ENCODE results near the gene PAOX. TPM values are rescaled to one million over a fixed set of nuclear protein-coding genes. Genes with fewer than 3 reads are reported as not detected.
"Not testable (repeated sequence)": the region's sequence is repeated elsewhere in the genome, so short reads cannot be mapped to it uniquely, and the experiment has no call there.

PAOX gene
- total and polyA plus RNA-seq, 2 donors (not counting 1 experiment from before 2014, with no cell fraction given) = 2.4 to 9.2 TPM

DNA sequence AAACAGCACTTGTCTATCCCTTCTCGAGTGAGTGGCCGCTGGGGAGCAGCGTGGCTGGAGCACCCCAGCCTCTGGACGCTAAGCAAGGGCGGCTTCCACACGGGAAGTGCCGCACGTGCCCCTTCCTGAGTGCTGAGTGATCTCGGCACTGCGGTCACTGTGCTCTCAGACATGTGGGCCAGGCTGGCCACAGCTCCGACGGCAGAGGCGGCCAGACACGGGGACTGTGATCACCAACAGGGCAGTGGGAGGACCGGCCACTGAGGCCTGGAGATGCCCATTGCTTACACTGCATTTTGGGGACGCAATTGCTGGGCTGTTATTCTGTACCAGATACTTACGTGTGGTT is 13.0 kb upstream of the PAOX start:
- Histone ChIP-seq H2AFZ (ENCODE audit: low read length) (no peak overlapping the region), H3K79me2 (ENCODE audit: control insufficient read depth, insufficient read depth, low read length) (no peaks in the 10 kb centered on the region), H3K4me1 (ENCODE audit: control insufficient read depth, extremely low read depth, insufficient read depth, low read length) (no peaks in the 10 kb centered on the region), H3K9me3 (ENCODE audit: control insufficient read depth, insufficient read depth, low read depth, low read length) (no peaks in the 10 kb centered on the region), H3K9ac (ENCODE audit: insufficient read depth, low read length) (no peak overlapping the region), H3K4me3 (replicated peaks in 1 of 4; ENCODE audit: control extremely low read depth in 1 of 4, insufficient read depth in 1 of 4, low read depth in 3 of 4, low read length in 4 of 4) (no peak overlapping the region), H4K20me1 (ENCODE audit: control insufficient read depth, extremely low read depth, insufficient read depth, low read length) (no peaks in the 10 kb centered on the region), H3K36me3 (ENCODE audit: control insufficient read depth, insufficient read depth, low read length) (peaks cover 28% of the 10 kb centered on the region), H3K27ac (ENCODE audit: insufficient read depth, low read length) (no peak overlapping the region), H3K27me3 (ENCODE audit: control insufficient read depth, insufficient read depth, low read length) (no peaks in the 10 kb centered on the region), H3K4me2 (ENCODE audit: extremely low read depth, insufficient read depth, low read length) (no peak overlapping the region)
- TF ChIP-seq CTCF (conservative IDR thresholded peaks at IDR 0.05 in 1 of 2, IDR thresholded peaks at IDR 0.05 in 1 of 2; ENCODE audit: low read depth in 1 of 2, low read length in 2 of 2) (no peak), EZH2 (IDR thresholded peaks at IDR 0.05; ENCODE audit: low read length, missing control alignments) (no peak)
- DNase-seq (ENCODE audit: low read depth in 2 of 2) = no peak

DNA sequence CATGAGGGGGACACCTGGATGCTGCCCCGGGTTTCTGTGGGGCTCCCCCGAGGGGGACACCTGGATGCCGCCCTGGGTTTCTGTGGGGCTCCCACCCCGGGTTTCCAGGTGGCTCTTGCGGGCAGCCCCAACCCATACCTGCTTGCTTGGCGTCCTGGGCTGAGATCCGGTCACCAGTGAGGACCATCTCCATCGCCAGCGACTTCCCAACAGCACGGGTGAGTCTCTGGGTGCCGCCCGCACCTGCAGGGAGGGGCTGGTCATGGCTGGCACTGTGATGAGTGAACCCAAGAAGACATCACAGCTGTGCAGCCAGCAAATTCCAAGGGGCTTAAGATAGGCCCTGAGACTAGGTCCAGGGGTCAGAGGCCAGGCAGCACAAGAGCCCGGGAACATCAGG is 12.3 kb upstream of the PAOX start:
- Histone ChIP-seq H3K36me3 (ENCODE audit: control insufficient read depth, insufficient read depth, low read length) (peaks cover 28% of the 10 kb centered on the region), H4K20me1 (ENCODE audit: control insufficient read depth, extremely low read depth, insufficient read depth, low read length) (no peaks in the 10 kb centered on the region), H3K4me1 (ENCODE audit: control insufficient read depth, extremely low read depth, insufficient read depth, low read length) (no peaks in the 10 kb centered on the region), H3K9ac (ENCODE audit: insufficient read depth, low read length) (no peak overlapping the region), H3K4me2 (ENCODE audit: extremely low read depth, insufficient read depth, low read length) (no peak overlapping the region), H3K79me2 (ENCODE audit: control insufficient read depth, insufficient read depth, low read length) (no peaks in the 10 kb centered on the region), H3K4me3 (replicated peaks in 1 of 4; ENCODE audit: control extremely low read depth in 1 of 4, insufficient read depth in 1 of 4, low read depth in 3 of 4, low read length in 4 of 4) (no peak overlapping the region), H3K27ac (ENCODE audit: insufficient read depth, low read length) (no peak overlapping the region), H3K9me3 (ENCODE audit: control insufficient read depth, insufficient read depth, low read depth, low read length) (no peaks in the 10 kb centered on the region), H2AFZ (ENCODE audit: low read length) (no peak overlapping the region), H3K27me3 (ENCODE audit: control insufficient read depth, insufficient read depth, low read length) (no peaks in the 10 kb centered on the region)
- no peak for DNase-seq (ENCODE audit: low read depth in 2 of 2)
- TF ChIP-seq CTCF (conservative IDR thresholded peaks at IDR 0.05 in 1 of 2, IDR thresholded peaks at IDR 0.05 in 1 of 2; ENCODE audit: low read depth in 1 of 2, low read length in 2 of 2) = no peak
- TF ChIP-seq EZH2 (IDR thresholded peaks at IDR 0.05; ENCODE audit: low read length, missing control alignments) = no peak

DNA sequence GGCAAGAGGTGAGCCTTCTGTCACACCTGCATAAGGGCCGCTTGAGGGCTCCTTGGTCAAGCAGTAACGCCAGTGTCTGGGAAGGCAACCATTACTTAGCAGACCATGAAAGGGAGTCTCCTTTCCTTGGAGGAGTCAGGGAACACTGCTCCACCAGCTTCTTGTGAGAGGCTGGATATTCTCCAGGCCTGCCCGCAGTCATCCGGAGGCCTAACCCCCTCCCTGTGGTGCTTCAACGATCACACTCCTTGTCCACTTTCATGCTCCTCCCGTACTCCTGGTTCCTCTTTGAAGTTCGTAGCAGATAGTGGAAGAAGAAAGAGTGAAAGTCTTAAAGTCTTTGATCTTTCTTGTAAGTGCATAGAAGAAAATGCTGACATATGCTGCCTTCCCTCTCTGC is 11.6 kb upstream of the PAOX start:
- H3K4me1 ChIP-seq (ENCODE audit: control insufficient read depth, extremely low read depth, insufficient read depth, low read length); H3K27ac ChIP-seq (ENCODE audit: insufficient read depth, low read length); H3K79me2 ChIP-seq (ENCODE audit: control insufficient read depth, insufficient read depth, low read length); H3K27me3 ChIP-seq (ENCODE audit: control insufficient read depth, insufficient read depth, low read length); H3K4me2 ChIP-seq (ENCODE audit: extremely low read depth, insufficient read depth, low read length); H3K9me3 ChIP-seq (ENCODE audit: control insufficient read depth, insufficient read depth, low read depth, low read length); H2AFZ ChIP-seq (ENCODE audit: low read length); H3K9ac ChIP-seq (ENCODE audit: insufficient read depth, low read length); H3K4me3 ChIP-seq (replicated peaks in 1 of 4; ENCODE audit: control extremely low read depth in 1 of 4, insufficient read depth in 1 of 4, low read depth in 3 of 4, low read length in 4 of 4); H4K20me1 ChIP-seq (ENCODE audit: control insufficient read depth, extremely low read depth, insufficient read depth, low read length); DNase-seq (ENCODE audit: low read depth in 2 of 2): not testable (repeated sequence)
- H3K36me3 ChIP-seq (ENCODE audit: control insufficient read depth, insufficient read depth, low read length) = peaks cover 28% of the 10 kb centered on the region
